ENCODE results near the gene PLCB4.

Gene PLCB4

GRCh38 chr20:9230406-9230805 lies 161.5 kb downstream of the PLCB4 start:
- DNase-seq = no peak

GRCh38 chr20:9233804-9234203 lies 164.9 kb downstream of the PLCB4 start:
- no peak for DNase-seq

GRCh38 chr20:9235518-9235917 lies 166.6 kb downstream of the PLCB4 start:
- DNase-seq = no peak

GRCh38 chr20:9236458-9236857 lies 167.6 kb downstream of the PLCB4 start:
- DNase-seq = no peak

GRCh38 chr20:9241232-9241692 lies 172.4 kb downstream of the PLCB4 start:
- no peak for DNase-seq

GRCh38 chr20:9241721-9242427 lies 173.0 kb downstream of the PLCB4 start:
- no peak for DNase-seq

- no peak for DNase-seq
These were observed 175.1 kb downstream of the PLCB4 start for GRCh38 chr20:9243986-9244385.

GRCh38 chr20:9244811-9245210 lies 175.9 kb downstream of the PLCB4 start:
- DNase-seq = no peak

GRCh38 chr20:9246731-9247130 lies 177.8 kb downstream of the PLCB4 start:
- no peak for DNase-seq

GRCh38 chr20:9250511-9250910 lies 181.6 kb downstream of the PLCB4 start:
- DNase-seq = no peak

GRCh38 chr20:9253006-9253539 lies 184.2 kb downstream of the PLCB4 start:
- no peak for DNase-seq

- no peak for DNase-seq
These were observed 186.3 kb downstream of the PLCB4 start for GRCh38 chr20:9255171-9255570.

- DNase-seq = no peak
These were observed 187.5 kb downstream of the PLCB4 start for GRCh38 chr20:9256393-9256792.

GRCh38 chr20:9258901-9259300 lies 190.0 kb downstream of the PLCB4 start:
- no peak for DNase-seq

GRCh38 chr20:9260027-9260426 lies 191.1 kb downstream of the PLCB4 start:
- no peak for DNase-seq

GRCh38 chr20:9261781-9262180 lies 192.9 kb downstream of the PLCB4 start:
- no peak for DNase-seq

- DNase-seq = no peak
These were observed 193.8 kb downstream of the PLCB4 start for GRCh38 chr20:9262653-9263194.

GRCh38 chr20:9269280-9269971 lies 200.5 kb downstream of the PLCB4 start:
- DNase-seq = no peak

GRCh38 chr20:9270831-9271230 lies 201.9 kb downstream of the PLCB4 start:
- no peak for DNase-seq

- no peak for DNase-seq
These were observed 208.1 kb downstream of the PLCB4 start for GRCh38 chr20:9276966-9277468.

- no peak for DNase-seq
These were observed 211.1 kb downstream of the PLCB4 start for GRCh38 chr20:9279918-9280401.

GRCh38 chr20:9280666-9281065 lies 211.8 kb downstream of the PLCB4 start:
- DNase-seq = no peak

- DNase-seq = no peak
These were observed 212.9 kb downstream of the PLCB4 start for GRCh38 chr20:9281803-9282202.

GRCh38 chr20:9285617-9286016 lies 216.7 kb downstream of the PLCB4 start:
- no peak for DNase-seq
